ENCODE data around the gene KIF1A.

DNA sequence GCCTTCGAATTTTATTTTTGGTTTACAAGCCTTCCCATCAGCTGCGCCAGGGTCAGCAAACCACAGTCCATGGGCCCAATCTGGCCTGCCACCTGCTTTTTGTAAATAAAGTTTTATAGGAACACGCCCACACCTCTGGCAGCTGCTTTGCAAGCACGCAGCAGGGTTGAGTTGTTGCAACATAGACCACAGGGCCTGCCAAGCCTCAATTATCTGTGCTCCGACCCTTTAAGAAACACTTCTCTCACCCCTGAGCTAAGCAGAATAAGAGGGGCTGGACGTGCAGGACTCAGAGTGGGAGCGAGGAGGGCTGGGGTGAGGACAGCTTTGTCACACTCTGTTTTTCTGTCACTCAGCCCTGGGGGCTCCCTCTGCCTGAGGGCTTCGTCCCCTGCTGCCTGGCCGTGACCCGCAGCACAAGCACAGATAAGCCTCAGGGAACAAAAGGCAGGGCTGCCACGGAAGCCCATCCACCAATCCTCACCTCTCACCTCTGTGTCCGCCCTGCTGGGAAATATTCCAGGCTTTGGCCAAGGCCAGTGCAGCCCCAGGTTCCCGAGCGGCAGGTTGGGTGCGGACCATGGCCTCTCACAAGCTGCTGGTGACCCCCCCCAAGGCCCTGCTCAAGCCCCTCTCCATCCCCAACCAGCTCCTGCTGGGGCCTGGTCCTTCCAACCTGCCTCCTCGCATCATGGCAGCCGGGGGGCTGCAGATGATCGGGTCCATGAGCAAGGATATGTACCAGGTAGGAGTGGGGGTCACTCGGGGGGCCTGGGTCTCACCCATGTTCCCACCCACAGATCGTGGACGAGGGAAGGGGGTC, 48.5 kb upstream of the KIF1A start, which contains the start of gene AGXT:
- TF ChIP-seq POLR2AphosphoS5 (IDR thresholded peaks at IDR 0.05) (no peak), POLR2A (IDR thresholded peaks at IDR 0.05) (no peak)
- TF ChIP-seq, protein P1, sequence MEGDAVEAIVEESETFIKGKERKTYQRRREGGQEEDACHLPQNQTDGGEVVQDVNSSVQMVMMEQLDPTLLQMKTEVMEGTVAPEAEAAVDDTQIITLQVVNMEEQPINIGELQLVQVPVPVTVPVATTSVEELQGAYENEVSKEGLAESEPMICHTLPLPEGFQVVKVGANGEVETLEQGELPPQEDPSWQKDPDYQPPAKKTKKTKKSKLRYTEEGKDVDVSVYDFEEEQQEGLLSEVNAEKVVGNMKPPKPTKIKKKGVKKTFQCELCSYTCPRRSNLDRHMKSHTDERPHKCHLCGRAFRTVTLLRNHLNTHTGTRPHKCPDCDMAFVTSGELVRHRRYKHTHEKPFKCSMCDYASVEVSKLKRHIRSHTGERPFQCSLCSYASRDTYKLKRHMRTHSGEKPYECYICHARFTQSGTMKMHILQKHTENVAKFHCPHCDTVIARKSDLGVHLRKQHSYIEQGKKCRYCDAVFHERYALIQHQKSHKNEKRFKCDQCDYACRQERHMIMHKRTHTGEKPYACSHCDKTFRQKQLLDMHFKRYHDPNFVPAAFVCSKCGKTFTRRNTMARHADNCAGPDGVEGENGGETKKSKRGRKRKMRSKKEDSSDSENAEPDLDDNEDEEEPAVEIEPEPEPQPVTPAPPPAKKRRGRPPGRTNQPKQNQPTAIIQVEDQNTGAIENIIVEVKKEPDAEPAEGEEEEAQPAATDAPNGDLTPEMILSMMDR (IDR thresholded peaks at IDR 0.05), result no peak

All from suprapubic skin (tissue), 4 donors.